Immature natural killer cell (primary cell): ENCODE data around the gene GHITM. TPM values are rescaled to one million over a fixed set of nuclear protein-coding genes. Genes with fewer than 3 reads are reported as not detected.
A peak's percentile ranks its signal among the peaks of the same experiment; 100 is the strongest.
"Not testable (repeated sequence)": the region's sequence is repeated elsewhere in the genome, so short reads cannot be mapped to it uniquely, and the experiment has no call there.

Experiments
- DNase-seq, 3 donors: peaks; one replicate each; pipeline ENCODE4 v3.0.0; 2022; ENCODE audit warnings: mixed read lengths in 1 of 3
- H3K27ac Mint-ChIP-seq, 6 donors: one replicate each; pipeline ENCODE4 v1.8.0; 2020; ENCODE audit warnings: mixed read lengths in 6 of 6, mild to moderate bottlenecking in 5 of 6, inconsistent platforms in 4 of 6, moderate library complexity in 3 of 6
- H3K27me3 Mint-ChIP-seq, 3 donors: one replicate each; pipeline ENCODE4 v1.8.0; 2020 to 2021; ENCODE audit warnings: low read depth in 3 of 3, mild to moderate bottlenecking in 3 of 3, mixed read lengths in 3 of 3, moderate library complexity in 3 of 3, inconsistent platforms in 1 of 3
- H3K36me3 Mint-ChIP-seq, 3 donors: one replicate each; pipeline ENCODE4 v1.8.0; 2020; ENCODE audit warnings: mixed read lengths in 3 of 3, inconsistent platforms in 2 of 3, mild to moderate bottlenecking in 2 of 3
- H3K4me1 Mint-ChIP-seq, 2 donors: one replicate each; pipeline ENCODE4 v1.8.0; 2020; ENCODE audit warnings: inconsistent platforms in 2 of 2, mild to moderate bottlenecking in 2 of 2, mixed read lengths in 2 of 2, moderate library complexity in 1 of 2
- H3K4me3 Mint-ChIP-seq, 5 donors: one replicate each; pipeline ENCODE4 v1.8.0; 2020; ENCODE audit warnings: mild to moderate bottlenecking in 5 of 5, mixed read lengths in 5 of 5, inconsistent platforms in 3 of 5, moderate library complexity in 3 of 5
- H3K9me3 Mint-ChIP-seq, 6 donors: one replicate each; pipeline ENCODE4 v1.8.0; 2020; ENCODE audit warnings: mild to moderate bottlenecking in 6 of 6, mixed read lengths in 6 of 6, inconsistent platforms in 4 of 6, moderate library complexity in 3 of 6
- polyA plus RNA-seq, 3 donors: library from polyadenylated mRNA; unstranded; fragments of 300-500 nt; fragmentation: Illumina TruSeq; gene quantifications; one replicate each; pipeline ENCODE4 v1.2.3, GENCODE V29; 2021

Gene GHITM
- polyA plus RNA-seq, result 100 to 1,000 TPM; 299 to 699 (median 342) TPM

- H3K4me3 Mint-ChIP-seq, result peak within 1 kb of the TSS; percentile 88 to 97 (median 95)
- H3K36me3 Mint-ChIP-seq, result peaks cover 5 to 13% (median 8%) of the 10 kb centered on the region in 3 donors
- H3K27me3 Mint-ChIP-seq, result peaks cover 7 to 13% (median 8%) of the 10 kb centered on the region in 3 donors
- H3K27ac Mint-ChIP-seq, result peak within 1 kb of the TSS; percentile 94 to 99 (median 97)
- DNase-seq, result peak; percentile 100
- H3K4me1 Mint-ChIP-seq, result peaks cover 27 to 38% of the 10 kb centered on the region in 2 donors
- no peaks in the 10 kb centered on the region for H3K9me3 Mint-ChIP-seq
Observed at GRCh38 chr10:84139126-84140035, at the start of gene GHITM. GHITM (plus strand) TSS chr10:84139509; CDS start chr10:84141501, 1,992 bp downstream.

GRCh38 chr10:84095811-84096497, 43.4 kb upstream of the GHITM start:
- no peak for DNase-seq
- no peaks in the 10 kb centered on the region for H3K4me1 Mint-ChIP-seq
- no peaks in the 10 kb centered on the region for H3K9me3 Mint-ChIP-seq
- H3K27ac Mint-ChIP-seq, result no peak overlapping the region
- H3K27me3 Mint-ChIP-seq, result peaks cover 3 to 22% (median 4%) of the 10 kb centered on the region in 3 donors
- H3K36me3 Mint-ChIP-seq, result no peaks in the 10 kb centered on the region
- no peak overlapping the region for H3K4me3 Mint-ChIP-seq

GRCh38 chr10:84097787-84098353, 41.4 kb upstream of the GHITM start:
- H3K36me3 Mint-ChIP-seq, result no peaks in the 10 kb centered on the region
- no peak overlapping the region for H3K4me3 Mint-ChIP-seq
- peaks cover 3 to 9% (median 6%) of the 10 kb centered on the region in 3 donors for H3K27me3 Mint-ChIP-seq
- no peak overlapping the region for H3K27ac Mint-ChIP-seq
- no peaks in the 10 kb centered on the region for H3K9me3 Mint-ChIP-seq
- H3K4me1 Mint-ChIP-seq, result no peaks in the 10 kb centered on the region
- DNase-seq, result no peak

GRCh38 chr10:84098667-84099066, 40.6 kb upstream of the GHITM start:
- DNase-seq, result no peak
- no peaks in the 10 kb centered on the region for H3K9me3 Mint-ChIP-seq
- no peak overlapping the region for H3K27ac Mint-ChIP-seq
- H3K4me3 Mint-ChIP-seq, result no peak overlapping the region
- H3K36me3 Mint-ChIP-seq, result no peaks in the 10 kb centered on the region
- H3K4me1 Mint-ChIP-seq, result no peaks in the 10 kb centered on the region
- H3K27me3 Mint-ChIP-seq, result peaks cover under 1 to 7% (median 6%) of the 10 kb centered on the region in 3 donors

- no peak for DNase-seq
- no peaks in the 10 kb centered on the region for H3K9me3 Mint-ChIP-seq
- no peak overlapping the region for H3K27ac Mint-ChIP-seq
- H3K27me3 Mint-ChIP-seq, result peaks cover 0 to 9% (median 3%) of the 10 kb centered on the region in 3 donors
- no peaks in the 10 kb centered on the region for H3K36me3 Mint-ChIP-seq
- H3K4me1 Mint-ChIP-seq, result no peaks in the 10 kb centered on the region
- H3K4me3 Mint-ChIP-seq, result no peak overlapping the region
Observed at GRCh38 chr10:84101042-84101441, 38.3 kb upstream of the GHITM start.

GRCh38 chr10:84108797-84109196, 30.5 kb upstream of the GHITM start:
- Mint-ChIP-seq H3K4me1 (no peaks in the 10 kb centered on the region), H3K9me3 (no peaks in the 10 kb centered on the region), H3K4me3 (no peak overlapping the region), H3K27ac (no peak overlapping the region), H3K27me3 (peaks cover 0 to 10% (median 3%) of the 10 kb centered on the region in 3 donors), H3K36me3 (no peaks in the 10 kb centered on the region)
- no peak for DNase-seq

- not testable (repeated sequence) for H3K4me1 Mint-ChIP-seq, DNase-seq, H3K4me3 Mint-ChIP-seq, H3K9me3 Mint-ChIP-seq, H3K36me3 Mint-ChIP-seq, H3K27ac Mint-ChIP-seq
- peaks cover 0 to 13% (median 5%) of the 10 kb centered on the region in 3 donors for H3K27me3 Mint-ChIP-seq
Observed at GRCh38 chr10:84109772-84110171, 29.5 kb upstream of the GHITM start.

- not testable (repeated sequence) for H3K9me3 Mint-ChIP-seq, H3K4me1 Mint-ChIP-seq, H3K4me3 Mint-ChIP-seq, H3K27ac Mint-ChIP-seq, DNase-seq, H3K36me3 Mint-ChIP-seq
- peaks cover 0 to 14% (median 12%) of the 10 kb centered on the region in 3 donors for H3K27me3 Mint-ChIP-seq
Observed at GRCh38 chr10:84113468-84113867, 25.8 kb upstream of the GHITM start.

GRCh38 chr10:84114088-84114667, 25.1 kb upstream of the GHITM start:
- Mint-ChIP-seq H3K27me3 (peaks cover 0 to 14% (median 12%) of the 10 kb centered on the region in 3 donors), H3K9me3 (peaks cover 0 to 4% (median 0%) of the 10 kb centered on the region in 6 donors), H3K27ac (no peak overlapping the region), H3K36me3 (peaks cover 0 to 3% (median 3%) of the 10 kb centered on the region in 3 donors), H3K4me1 (no peaks in the 10 kb centered on the region), H3K4me3 (no peak overlapping the region)
- DNase-seq, result no peak

GRCh38 chr10:84117204-84117603, 22.1 kb upstream of the GHITM start:
- not testable (repeated sequence) for H3K27ac Mint-ChIP-seq, H3K36me3 Mint-ChIP-seq, H3K4me1 Mint-ChIP-seq, DNase-seq, H3K4me3 Mint-ChIP-seq, H3K9me3 Mint-ChIP-seq
- peaks cover 4 to 12% (median 10%) of the 10 kb centered on the region in 3 donors for H3K27me3 Mint-ChIP-seq

GRCh38 chr10:84117686-84118394, 21.5 kb upstream of the GHITM start:
- Mint-ChIP-seq H3K9me3 (peaks cover 0 to 4% (median 0%) of the 10 kb centered on the region in 6 donors), H3K27ac (no peak overlapping the region), H3K4me1 (no peaks in the 10 kb centered on the region)

GRCh38 chr10:84118395-84119006, 20.8 kb upstream of the GHITM start:
- Mint-ChIP-seq H3K27me3 (peaks cover 7 to 12% (median 10%) of the 10 kb centered on the region in 3 donors), H3K4me3 (no peak overlapping the region), H3K27ac (no peak overlapping the region), H3K4me1 (no peaks in the 10 kb centered on the region), H3K36me3 (peaks cover 0 to 3% (median 3%) of the 10 kb centered on the region in 3 donors), H3K9me3 (peaks cover 0 to 4% (median 0%) of the 10 kb centered on the region in 6 donors)
- no peak for DNase-seq

More at GRCh38 chr10:84117686-84118394, 21.5 kb upstream of the GHITM start:
- H3K4me3 Mint-ChIP-seq, result no peak overlapping the region
- no peak for DNase-seq
- H3K27me3 Mint-ChIP-seq, result peaks cover 4 to 12% (median 10%) of the 10 kb centered on the region in 3 donors
- H3K36me3 Mint-ChIP-seq, result peaks cover 0 to 3% (median 3%) of the 10 kb centered on the region in 3 donors
